GM18870 (cell line): ENCODE results near the gene TELO2.

Source experiments
- ATAC-seq: cut with Tn5 transposase; IDR thresholded peaks from one replicate; pipeline ENCODE4 v1.9.1; 2021; ENCODE audit warnings: moderate library complexity; ENCODE audit not compliant: unreplicated experiment

TELO2 gene

GRCh38 chr16:1534021-1535020 lies 41.2 kb downstream of the TELO2 start:
- no peak for ATAC-seq

GRCh38 chr16:1535391-1536291 lies 42.5 kb downstream of the TELO2 start:
- ATAC-seq = no peak

GRCh38 chr16:1536601-1537000 lies 43.4 kb downstream of the TELO2 start:
- no peak for ATAC-seq

GRCh38 chr16:1537138-1537577 lies 44.0 kb downstream of the TELO2 start:
- no peak for ATAC-seq

- no peak for ATAC-seq
These were observed 44.7 kb downstream of the TELO2 start for GRCh38 chr16:1537763-1538289.

GRCh38 chr16:1538804-1539520 lies 45.8 kb downstream of the TELO2 start:
- ATAC-seq = no peak

GRCh38 chr16:1539720-1540555 lies 46.8 kb downstream of the TELO2 start:
- no peak for ATAC-seq

GRCh38 chr16:1540556-1540855 lies 47.3 kb downstream of the TELO2 start:
- no peak for ATAC-seq

- no peak for ATAC-seq
These were observed 48.4 kb downstream of the TELO2 start for GRCh38 chr16:1541293-1542165.

GRCh38 chr16:1542166-1542500 lies 49.0 kb downstream of the TELO2 start:
- no peak for ATAC-seq

GRCh38 chr16:1542533-1542932 lies 49.4 kb downstream of the TELO2 start:
- no peak for ATAC-seq

- no peak for ATAC-seq
These were observed 50.1 kb downstream of the TELO2 start for GRCh38 chr16:1543085-1543896.

- ATAC-seq = no peak
These were observed 52.2 kb downstream of the TELO2 start for GRCh38 chr16:1545044-1546040.

- ATAC-seq = no peak
These were observed 53.3 kb downstream of the TELO2 start for GRCh38 chr16:1546430-1546829.

- no peak for ATAC-seq
These were observed 55.1 kb downstream of the TELO2 start for GRCh38 chr16:1548233-1548632.

GRCh38 chr16:1548727-1549126 lies 55.6 kb downstream of the TELO2 start:
- ATAC-seq = no peak

GRCh38 chr16:1550069-1550468 lies 56.9 kb downstream of the TELO2 start:
- no peak for ATAC-seq
